ENCODE measurements around the gene SLC35E1.

GRCh38 chr19:16601378-16602052 lies 29.3 kb upstream of the SLC35E1 start:
- TF ChIP-seq CTCF (optimal IDR thresholded peaks at IDR 0.05 in 1 of 3, IDR thresholded peaks at IDR 0.05 in 1 of 3, conservative IDR thresholded peaks at IDR 0.05 in 1 of 3; ENCODE audit: extremely low read depth in 1 of 3, insufficient read depth in 2 of 3, low read length in 3 of 3) (no peak), EZH2 (IDR thresholded peaks at IDR 0.05; ENCODE audit: low read length) (no peak)

Measured in keratinocyte (primary cell).